Measurements from ENCODE around the gene MGAT5B.

Gene MGAT5B

GRCh38 chr17:76994237-76994637, 126.0 kb downstream of the MGAT5B start:
- H3K9ac ChIP-seq (ENCODE audit: low read length in 5 of 5): no peak overlapping the region
- H3K9me3 ChIP-seq (ENCODE audit: control insufficient read depth in 5 of 5, low read length in 5 of 5): no peaks in the 10 kb centered on the region
- H3K27me3 ChIP-seq (ENCODE audit: control insufficient read depth in 5 of 5, insufficient read depth in 4 of 5, low read length in 5 of 5): peaks cover 11 to 35% (median 20%) of the 10 kb centered on the region in 5 donors
- H3K4me1 ChIP-seq (ENCODE audit: control insufficient read depth in 5 of 5, insufficient read depth in 5 of 5, low read length in 5 of 5): no peaks in the 10 kb centered on the region
- H3K27ac ChIP-seq (ENCODE audit: low read depth, low read length): no peak overlapping the region
- no peak overlapping the region for H3K4me3 ChIP-seq (ENCODE audit: low read depth in 1 of 5, low read length in 5 of 5)
- H3K36me3 ChIP-seq (ENCODE audit: control insufficient read depth in 5 of 5, insufficient read depth in 5 of 5, low read length in 5 of 5): no peaks in the 10 kb centered on the region

- H3K9ac ChIP-seq (ENCODE audit: low read length in 5 of 5): no peak overlapping the region
- no peak overlapping the region for H3K4me3 ChIP-seq (ENCODE audit: low read depth in 1 of 5, low read length in 5 of 5)
- H3K27ac ChIP-seq (ENCODE audit: low read depth, low read length): no peak overlapping the region
- H3K9me3 ChIP-seq (ENCODE audit: control insufficient read depth in 5 of 5, low read length in 5 of 5): no peaks in the 10 kb centered on the region
- peaks cover 6 to 31% (median 20%) of the 10 kb centered on the region in 5 donors for H3K27me3 ChIP-seq (ENCODE audit: control insufficient read depth in 5 of 5, insufficient read depth in 4 of 5, low read length in 5 of 5)
- H3K36me3 ChIP-seq (ENCODE audit: control insufficient read depth in 5 of 5, insufficient read depth in 5 of 5, low read length in 5 of 5): no peaks in the 10 kb centered on the region
- H3K4me1 ChIP-seq (ENCODE audit: control insufficient read depth in 5 of 5, insufficient read depth in 5 of 5, low read length in 5 of 5): no peaks in the 10 kb centered on the region
Observed at GRCh38 chr17:76995387-76996105, 127.3 kb downstream of the MGAT5B start.

GRCh38 chr17:76996741-76997694, 128.8 kb downstream of the MGAT5B start:
- H3K4me1 ChIP-seq (ENCODE audit: control insufficient read depth in 5 of 5, insufficient read depth in 5 of 5, low read length in 5 of 5): no peaks in the 10 kb centered on the region
- peaks cover 10 to 29% (median 20%) of the 10 kb centered on the region in 5 donors for H3K27me3 ChIP-seq (ENCODE audit: control insufficient read depth in 5 of 5, insufficient read depth in 4 of 5, low read length in 5 of 5)
- no peak overlapping the region for H3K4me3 ChIP-seq (ENCODE audit: low read depth in 1 of 5, low read length in 5 of 5)
- H3K9ac ChIP-seq (ENCODE audit: low read length in 5 of 5): no peak overlapping the region
- H3K9me3 ChIP-seq (ENCODE audit: control insufficient read depth in 5 of 5, low read length in 5 of 5): no peaks in the 10 kb centered on the region
- no peaks in the 10 kb centered on the region for H3K36me3 ChIP-seq (ENCODE audit: control insufficient read depth in 5 of 5, insufficient read depth in 5 of 5, low read length in 5 of 5)
- H3K27ac ChIP-seq (ENCODE audit: low read depth, low read length): no peak overlapping the region

GRCh38 chr17:76997981-76998531, 129.9 kb downstream of the MGAT5B start:
- H3K9me3 ChIP-seq (ENCODE audit: control insufficient read depth in 5 of 5, low read length in 5 of 5): no peaks in the 10 kb centered on the region
- H3K4me3 ChIP-seq (ENCODE audit: low read depth in 1 of 5, low read length in 5 of 5): no peak overlapping the region
- no peak overlapping the region for H3K27ac ChIP-seq (ENCODE audit: low read depth, low read length)
- H3K9ac ChIP-seq (ENCODE audit: low read length in 5 of 5): no peak overlapping the region
- H3K4me1 ChIP-seq (ENCODE audit: control insufficient read depth in 5 of 5, insufficient read depth in 5 of 5, low read length in 5 of 5): no peaks in the 10 kb centered on the region
- H3K36me3 ChIP-seq (ENCODE audit: control insufficient read depth in 5 of 5, insufficient read depth in 5 of 5, low read length in 5 of 5): no peaks in the 10 kb centered on the region
- peaks cover 10 to 24% (median 20%) of the 10 kb centered on the region in 5 donors for H3K27me3 ChIP-seq (ENCODE audit: control insufficient read depth in 5 of 5, insufficient read depth in 4 of 5, low read length in 5 of 5)

- Histone ChIP-seq H3K27me3 (ENCODE audit: control insufficient read depth in 5 of 5, insufficient read depth in 4 of 5, low read length in 5 of 5) (peaks cover 10 to 24% (median 20%) of the 10 kb centered on the region in 5 donors), H3K4me1 (ENCODE audit: control insufficient read depth in 5 of 5, insufficient read depth in 5 of 5, low read length in 5 of 5) (peaks cover 0 to 1% (median 0%) of the 10 kb centered on the region in 5 donors), H3K9ac (ENCODE audit: low read length in 5 of 5) (no peak overlapping the region), H3K4me3 (ENCODE audit: low read depth in 1 of 5, low read length in 5 of 5) (no peak overlapping the region), H3K36me3 (ENCODE audit: control insufficient read depth in 5 of 5, insufficient read depth in 5 of 5, low read length in 5 of 5) (no peaks in the 10 kb centered on the region), H3K9me3 (ENCODE audit: control insufficient read depth in 5 of 5, low read length in 5 of 5) (no peaks in the 10 kb centered on the region), H3K27ac (ENCODE audit: low read depth, low read length) (no peak overlapping the region)
Observed at GRCh38 chr17:76998839-76999238, 130.6 kb downstream of the MGAT5B start.

Data from subcutaneous abdominal adipose tissue (tissue), 5 donors.